Measurements from ENCODE around the gene NOTCH3. TPM values are rescaled to one million over a fixed set of nuclear protein-coding genes. Genes with fewer than 3 reads are reported as not detected.

The NOTCH3 gene
- total RNA-seq, 2 donors from 2014 or later: 31.8 to 48.0 TPM

- no peaks in the 10 kb centered on the region for H3K27me3 ChIP-seq (replicated peaks; ENCODE audit: insufficient read depth)
- H3K4me1 ChIP-seq (replicated peaks): no peaks in the 10 kb centered on the region
- WGBS: 94% methylated on average over 37 of the region's 42 CpGs
- TF ChIP-seq CTCF (IDR thresholded peaks at IDR 0.05) (no peak), POLR2AphosphoS5 (IDR thresholded peaks at IDR 0.05) (no peak), POLR2A (IDR thresholded peaks at IDR 0.05) (no peak)
- H3K4me3 ChIP-seq: no peak overlapping the region
- H3K9me3 ChIP-seq: no peaks in the 10 kb centered on the region
- no peak overlapping the region for H3K27ac ChIP-seq
- DNase-seq (ENCODE audit: low spot score): no peak
- intact Hi-C loops (cut with DNase I): no loop called here
- no peaks in the 10 kb centered on the region for H3K36me3 ChIP-seq
Measured at GRCh38 chr19:15161028-15161984, 39.5 kb downstream of the NOTCH3 start.

- intact Hi-C loops (cut with DNase I): no loop called here
- TF ChIP-seq POLR2A (IDR thresholded peaks at IDR 0.05) (no peak), CTCF (IDR thresholded peaks at IDR 0.05) (no peak), POLR2AphosphoS5 (IDR thresholded peaks at IDR 0.05) (no peak)
- DNase-seq (ENCODE audit: low spot score): no peak
- Histone ChIP-seq H3K4me3 (no peak overlapping the region), H3K27me3 (replicated peaks; ENCODE audit: insufficient read depth) (no peaks in the 10 kb centered on the region), H3K27ac (no peak overlapping the region), H3K4me1 (replicated peaks) (no peaks in the 10 kb centered on the region), H3K9me3 (no peaks in the 10 kb centered on the region), H3K36me3 (no peaks in the 10 kb centered on the region)
- WGBS: 92% methylated on average over 3 of the region's 3 CpGs
Measured at GRCh38 chr19:15159251-15159650, 41.5 kb downstream of the NOTCH3 start.

- H3K27ac ChIP-seq: no peak overlapping the region
- no peaks in the 10 kb centered on the region for H3K36me3 ChIP-seq
- intact Hi-C loops (cut with DNase I): no loop called here
- 93% methylated on average over 4 of the region's 4 CpGs for WGBS
- H3K4me1 ChIP-seq (replicated peaks): no peaks in the 10 kb centered on the region
- DNase-seq (ENCODE audit: low spot score): no peak
- H3K27me3 ChIP-seq (replicated peaks; ENCODE audit: insufficient read depth): no peaks in the 10 kb centered on the region
- no peaks in the 10 kb centered on the region for H3K9me3 ChIP-seq
- TF ChIP-seq POLR2AphosphoS5 (IDR thresholded peaks at IDR 0.05) (no peak), POLR2A (IDR thresholded peaks at IDR 0.05) (no peak), CTCF (IDR thresholded peaks at IDR 0.05) (no peak)
- no peak overlapping the region for H3K4me3 ChIP-seq
Measured at GRCh38 chr19:15156391-15156790, 44.4 kb downstream of the NOTCH3 start.

GRCh38 chr19:15155296-15155695, 45.5 kb downstream of the NOTCH3 start:
- H3K9me3 ChIP-seq: no peaks in the 10 kb centered on the region
- no peak overlapping the region for H3K4me3 ChIP-seq
- no peak for DNase-seq (ENCODE audit: low spot score)
- H3K27me3 ChIP-seq (replicated peaks; ENCODE audit: insufficient read depth): no peaks in the 10 kb centered on the region
- H3K27ac ChIP-seq: no peak overlapping the region
- no peaks in the 10 kb centered on the region for H3K36me3 ChIP-seq
- no peaks in the 10 kb centered on the region for H3K4me1 ChIP-seq (replicated peaks)
- intact Hi-C loops (cut with DNase I): no loop called here
- TF ChIP-seq CTCF (IDR thresholded peaks at IDR 0.05) (no peak), POLR2AphosphoS5 (IDR thresholded peaks at IDR 0.05) (no peak)
- WGBS: 92% methylated on average over 5 of the region's 5 CpGs
